ENCODE data around the gene UBE2QL1.

DNA sequence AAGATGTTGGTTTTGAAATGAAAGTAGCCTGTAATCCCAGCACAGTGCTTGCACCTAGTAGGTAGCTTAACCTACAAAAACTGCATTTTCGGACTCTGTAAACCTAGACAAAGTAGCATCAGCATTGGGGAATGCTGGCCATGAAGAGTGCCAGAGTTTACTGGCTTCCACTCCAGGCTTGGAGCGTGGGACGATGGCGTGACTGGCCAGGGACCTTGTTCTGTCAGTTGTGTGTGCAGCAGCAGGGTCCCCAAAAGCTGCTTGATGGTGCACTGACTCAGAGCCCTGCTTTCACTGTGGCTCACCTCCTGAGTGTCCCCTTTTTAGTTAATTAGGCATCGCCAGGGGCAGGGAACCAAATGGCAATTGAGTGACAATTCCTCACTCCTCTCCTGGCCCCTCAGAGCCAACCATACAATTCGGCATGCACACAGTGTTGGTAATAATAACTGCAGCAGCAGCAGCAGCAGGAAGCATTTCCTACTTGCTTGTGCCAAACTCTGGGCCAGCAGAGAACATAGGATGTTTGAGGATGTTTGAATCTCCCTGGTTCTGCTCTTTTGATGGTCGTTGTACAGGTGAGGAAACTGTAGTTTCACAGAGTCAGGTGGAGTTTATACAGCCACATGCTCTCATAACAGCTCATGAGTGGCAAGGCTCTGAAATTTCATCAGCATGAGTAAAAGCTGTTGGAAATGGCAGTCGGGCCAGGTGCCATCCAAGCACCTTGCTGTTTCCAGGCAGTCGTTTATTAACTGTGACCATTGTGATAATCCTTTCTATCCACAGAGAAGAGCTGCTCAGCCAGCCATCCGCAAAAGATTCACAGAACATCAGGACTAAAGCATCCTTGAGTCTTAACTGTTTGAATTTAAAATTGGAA, 4.2 kb downstream of the UBE2QL1 start:
- TF ChIP-seq, protein P1, sequence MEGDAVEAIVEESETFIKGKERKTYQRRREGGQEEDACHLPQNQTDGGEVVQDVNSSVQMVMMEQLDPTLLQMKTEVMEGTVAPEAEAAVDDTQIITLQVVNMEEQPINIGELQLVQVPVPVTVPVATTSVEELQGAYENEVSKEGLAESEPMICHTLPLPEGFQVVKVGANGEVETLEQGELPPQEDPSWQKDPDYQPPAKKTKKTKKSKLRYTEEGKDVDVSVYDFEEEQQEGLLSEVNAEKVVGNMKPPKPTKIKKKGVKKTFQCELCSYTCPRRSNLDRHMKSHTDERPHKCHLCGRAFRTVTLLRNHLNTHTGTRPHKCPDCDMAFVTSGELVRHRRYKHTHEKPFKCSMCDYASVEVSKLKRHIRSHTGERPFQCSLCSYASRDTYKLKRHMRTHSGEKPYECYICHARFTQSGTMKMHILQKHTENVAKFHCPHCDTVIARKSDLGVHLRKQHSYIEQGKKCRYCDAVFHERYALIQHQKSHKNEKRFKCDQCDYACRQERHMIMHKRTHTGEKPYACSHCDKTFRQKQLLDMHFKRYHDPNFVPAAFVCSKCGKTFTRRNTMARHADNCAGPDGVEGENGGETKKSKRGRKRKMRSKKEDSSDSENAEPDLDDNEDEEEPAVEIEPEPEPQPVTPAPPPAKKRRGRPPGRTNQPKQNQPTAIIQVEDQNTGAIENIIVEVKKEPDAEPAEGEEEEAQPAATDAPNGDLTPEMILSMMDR (IDR thresholded peaks at IDR 0.05; ENCODE audit: insufficient read depth, low read length, poor library complexity, severe bottlenecking): no peak
- no peak for TF ChIP-seq EZH2phosphoT487 (conservative IDR thresholded peaks at IDR 0.05; ENCODE audit: low read length)

Data from SU-DHL-6 (cell line).